Activated T-cell treated with anti-CD3 and anti-CD28 coated beads, Interleukin-2, amount 50 U/mL, for 1 hour (primary cell): ENCODE data around the gene EIF2S3B.
"Not testable (repeated sequence)": the region's sequence is repeated elsewhere in the genome, so short reads cannot be mapped to it uniquely, and the experiment has no call there.

ENCODE experiments used
- DNase-seq: peaks from one replicate; pipeline ENCODE4 v3.0.0-alpha.2; 2020

Gene EIF2S3B

GRCh38 chr12:10505620-10506019 lies at the start of gene EIF2S3B:
TSS of gene EIF2S3B (plus strand) at chr12:10505890. CDS start at chr12:10505903, 13 bp downstream.
- DNase-seq: no peak

DNA sequence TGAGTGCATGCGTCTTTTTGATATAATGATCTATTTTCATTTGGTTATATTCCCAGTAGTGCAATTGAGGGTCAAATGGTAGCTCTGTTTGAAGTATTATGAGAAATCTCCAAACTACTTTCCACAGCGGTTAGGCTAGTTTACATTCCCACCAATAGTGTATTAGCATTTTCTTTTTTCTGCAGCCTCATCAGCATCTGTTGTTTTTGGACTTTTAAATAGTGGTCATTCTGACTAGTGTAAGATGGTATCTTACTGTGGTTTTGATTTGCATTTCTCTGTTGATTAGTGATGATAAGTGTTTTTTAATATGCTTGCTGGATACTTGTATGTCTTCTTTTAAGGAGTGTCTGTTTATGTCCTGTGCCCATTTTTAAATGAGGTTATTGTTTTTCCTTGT lies 48.8 kb upstream of the EIF2S3B start:
- DNase-seq: no peak

DNA sequence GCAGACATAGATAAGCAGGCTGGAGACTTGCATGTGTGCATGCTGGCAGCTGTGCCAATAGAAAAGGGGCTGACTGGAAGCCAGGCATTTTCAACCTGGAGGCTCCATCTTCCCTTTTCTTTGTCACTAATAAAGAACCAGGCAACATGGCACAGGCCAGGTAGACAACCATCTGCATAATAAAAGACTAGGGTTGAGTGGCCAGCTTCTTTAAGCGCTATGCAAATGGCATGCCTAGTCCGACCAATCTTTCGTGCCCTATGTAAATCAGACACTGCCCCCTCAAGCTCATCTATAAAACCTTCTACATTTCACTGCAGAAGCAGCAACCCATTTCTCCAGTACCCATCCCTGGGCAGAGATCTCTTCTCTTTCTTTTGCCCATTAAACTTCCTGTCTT lies 47.9 kb upstream of the EIF2S3B start:
- no peak for DNase-seq

DNA sequence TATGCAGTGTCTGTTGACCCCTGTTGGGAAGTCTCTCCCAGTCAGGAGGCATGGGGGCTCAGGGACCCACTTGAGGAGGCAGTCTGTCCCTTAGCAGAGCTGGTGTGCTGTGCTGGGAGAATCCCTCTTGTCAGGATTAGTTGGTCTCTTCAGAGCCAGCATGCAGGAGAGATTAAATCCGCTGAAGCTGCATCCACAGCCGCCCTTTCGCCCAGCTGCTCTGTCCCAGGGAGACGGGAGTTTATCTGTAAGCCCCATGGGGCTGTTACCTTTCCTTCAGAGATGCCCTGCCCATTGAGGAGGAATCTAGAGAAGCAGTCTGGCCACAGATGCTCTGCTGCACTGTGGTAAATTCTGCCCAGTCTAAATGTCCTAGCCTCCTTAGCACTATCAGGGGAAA lies 39.4 kb upstream of the EIF2S3B start:
- no peak for DNase-seq

GRCh38 chr12:10469701-10470100 lies 36.0 kb upstream of the EIF2S3B start:
- no peak for DNase-seq

- DNase-seq: not testable (repeated sequence)
Observed at GRCh38 chr12:10472808-10473207, 32.9 kb upstream of the EIF2S3B start.

DNA sequence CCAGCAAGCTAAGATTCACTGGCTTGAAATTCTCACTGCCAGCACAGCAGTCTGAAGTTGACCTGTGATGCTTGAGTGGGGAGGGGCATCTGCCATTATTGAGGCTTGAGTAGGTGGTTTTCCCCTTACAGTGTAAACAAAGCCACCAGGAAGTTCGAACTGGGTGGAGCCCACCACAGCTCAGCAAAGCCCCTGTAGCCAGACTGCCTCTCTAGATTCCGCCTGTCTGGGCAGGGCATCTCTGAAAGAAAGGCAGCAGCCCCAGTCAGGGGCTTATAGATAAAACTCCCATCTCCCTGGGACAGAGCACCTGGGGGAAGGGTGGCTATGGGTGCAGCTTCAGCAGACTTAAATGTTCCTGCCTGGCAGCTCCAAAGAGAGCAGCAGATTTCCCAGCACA lies 23.8 kb upstream of the EIF2S3B start:
- DNase-seq: not testable (repeated sequence)

- DNase-seq: not testable (repeated sequence)
Observed at GRCh38 chr12:10487328-10487727, 18.4 kb upstream of the EIF2S3B start.

- no peak for DNase-seq
Observed at GRCh38 chr12:10491766-10492165, 13.9 kb upstream of the EIF2S3B start.

- peak; percentile 41 for DNase-seq
Observed at GRCh38 chr12:10497602-10498001, 8.1 kb upstream of the EIF2S3B start.

GRCh38 chr12:10498042-10498441 lies 7.6 kb upstream of the EIF2S3B start:
- no peak for DNase-seq

DNA sequence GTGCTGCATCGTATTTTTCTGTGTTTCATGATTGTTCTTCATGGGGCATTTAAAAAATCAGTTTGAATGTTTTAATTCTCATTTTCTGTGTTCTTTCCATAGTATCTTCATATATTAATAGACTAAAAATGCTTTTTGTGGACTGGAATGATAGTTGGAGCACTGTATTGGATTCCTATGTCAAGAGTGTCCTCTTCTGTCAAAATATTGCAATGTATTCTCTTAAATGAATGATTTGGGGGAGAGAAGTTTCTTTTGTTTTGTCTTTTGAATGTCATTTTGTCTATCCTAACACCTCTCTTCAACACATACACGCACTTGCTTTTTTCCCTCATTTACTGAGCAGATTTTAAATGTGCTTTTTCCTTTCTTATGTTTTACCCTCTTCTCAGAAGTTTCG lies 4.7 kb upstream of the EIF2S3B start:
- no peak for DNase-seq

DNA sequence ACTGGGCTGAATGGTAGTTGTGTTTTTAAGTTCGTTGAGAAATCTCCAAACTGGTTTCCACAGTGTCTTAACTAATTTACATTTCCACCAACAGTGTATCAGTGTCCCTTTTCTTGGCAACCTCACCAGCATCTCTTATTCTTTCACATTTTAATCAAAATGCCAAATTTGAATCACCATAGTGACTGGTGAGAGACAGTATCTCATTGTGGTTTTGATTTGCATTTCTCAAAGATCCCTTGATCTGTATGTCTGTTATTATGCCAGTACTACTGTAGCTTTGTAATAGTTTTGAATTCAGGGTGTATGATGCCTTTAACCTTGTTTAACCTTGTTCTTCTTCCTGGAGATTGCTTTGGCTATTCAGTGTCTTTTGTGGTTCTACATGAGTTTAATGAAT lies 2.2 kb upstream of the EIF2S3B start:
- DNase-seq: no peak

DNA sequence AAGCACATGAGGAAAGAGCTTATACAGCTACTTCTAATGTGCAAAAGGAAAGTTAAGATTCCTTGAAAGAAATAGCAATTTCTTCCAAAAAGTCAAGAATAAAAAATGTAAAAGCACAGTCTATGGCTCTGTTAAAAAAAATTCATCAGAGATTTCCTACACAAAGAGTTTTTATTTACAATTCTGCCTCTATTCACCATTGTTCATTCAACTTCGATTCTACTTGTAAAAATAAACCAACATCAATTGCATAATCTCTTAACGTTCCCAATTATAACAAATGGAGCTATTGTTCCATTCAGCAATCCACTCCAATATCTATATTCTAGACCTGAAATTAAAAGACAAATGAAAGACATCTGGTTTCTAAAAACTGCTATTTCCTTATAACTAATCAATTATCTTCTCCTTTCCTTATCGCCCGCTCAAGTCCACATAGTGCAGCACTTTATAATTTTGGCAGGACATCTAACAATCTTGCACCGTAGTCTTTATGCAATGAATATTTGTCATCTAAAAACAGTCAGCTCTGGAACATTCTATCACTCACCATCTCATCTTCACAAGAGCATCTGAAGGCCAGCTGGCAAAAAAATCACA lies 6.2 kb downstream of the EIF2S3B start:
- no peak for DNase-seq

GRCh38 chr12:10512798-10513197 lies 7.1 kb downstream of the EIF2S3B start:
- DNase-seq: no peak

- DNase-seq: no peak
Observed at GRCh38 chr12:10521555-10521954, 15.9 kb downstream of the EIF2S3B start.

GRCh38 chr12:10528174-10528953 lies 22.7 kb downstream of the EIF2S3B start:
- no peak for DNase-seq

- DNase-seq: no peak
Observed at GRCh38 chr12:10529603-10530002, 23.9 kb downstream of the EIF2S3B start.

- no peak for DNase-seq
Observed at GRCh38 chr12:10537721-10538120, 32.0 kb downstream of the EIF2S3B start.

DNA sequence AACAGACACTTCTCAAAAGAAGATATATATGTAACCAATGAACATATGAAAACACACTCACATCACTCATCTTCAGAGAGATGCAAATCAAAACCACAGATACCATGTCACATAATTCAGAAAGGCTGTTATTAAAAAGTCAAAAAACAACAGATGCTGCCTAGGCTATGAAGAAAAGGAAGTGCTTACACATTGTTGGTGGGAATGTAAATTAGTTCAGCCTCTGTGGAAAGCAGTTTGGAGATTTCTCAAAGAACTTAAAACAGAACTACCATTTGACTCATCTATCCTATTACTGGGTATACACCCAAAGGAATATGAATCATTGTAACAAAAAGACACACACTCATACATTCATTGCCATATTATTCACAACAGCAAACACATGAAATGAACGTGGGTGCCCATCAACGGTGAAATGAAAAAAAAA lies 35.1 kb downstream of the EIF2S3B start:
- DNase-seq: no peak

DNA sequence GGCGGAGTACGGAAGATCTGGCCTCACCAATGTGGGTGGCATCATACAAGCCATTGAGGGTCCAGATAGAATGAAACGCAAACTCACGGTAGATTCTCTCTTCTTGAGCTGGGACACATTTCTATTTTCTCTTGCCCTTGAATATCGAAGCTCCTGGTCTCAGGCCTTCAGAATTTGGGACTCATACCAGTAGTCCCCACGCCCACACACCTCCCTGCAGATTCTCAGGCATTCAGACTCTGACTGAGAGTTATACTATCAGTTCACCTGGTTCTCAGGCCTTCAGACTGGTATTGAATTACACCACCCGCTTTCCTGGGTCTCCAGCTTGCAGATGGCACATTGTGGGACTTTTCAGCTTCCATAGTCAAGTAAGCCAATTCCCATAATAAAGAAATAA lies 37.8 kb downstream of the EIF2S3B start:
- no peak for DNase-seq

DNA sequence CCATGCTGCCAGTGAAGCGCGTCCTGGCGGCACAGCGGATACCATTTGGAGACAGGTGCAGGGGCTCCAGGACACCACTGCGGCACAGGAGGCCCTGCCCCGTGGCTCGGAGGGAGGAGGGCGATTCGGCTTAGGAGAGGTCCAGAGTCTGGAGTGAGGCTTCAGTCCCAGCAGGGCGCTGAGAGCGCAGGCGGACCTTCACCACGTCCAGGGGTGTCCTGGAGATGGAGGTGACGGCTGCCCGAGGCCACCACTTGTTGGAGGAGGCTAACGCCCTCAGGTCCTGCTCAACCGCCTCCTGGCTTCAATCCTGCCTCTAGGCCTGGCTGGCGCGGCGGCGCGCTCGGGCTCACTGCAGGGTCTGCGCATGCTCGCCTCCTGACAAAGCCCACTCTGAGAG lies 45.7 kb downstream of the EIF2S3B start:
- DNase-seq: no peak

DNA sequence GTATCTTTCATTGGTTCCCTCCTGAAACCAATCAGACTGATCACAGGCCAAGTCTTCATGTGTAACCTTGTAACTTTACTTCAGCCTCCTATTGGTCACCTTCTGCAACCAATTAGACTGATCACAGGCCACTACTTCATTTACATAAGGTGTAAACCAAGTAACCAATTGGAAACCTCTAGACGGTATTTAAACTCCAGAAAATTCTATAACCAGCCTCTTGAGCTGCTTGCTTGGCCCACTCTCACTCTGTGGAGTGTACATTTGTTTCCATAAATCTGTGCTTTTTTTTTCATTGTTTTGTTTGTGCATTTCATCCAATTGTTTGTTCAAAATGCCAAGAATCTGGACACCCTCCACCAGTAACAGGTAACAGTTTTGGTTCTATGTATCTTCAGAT lies 47.5 kb downstream of the EIF2S3B start:
- DNase-seq: no peak

DNA sequence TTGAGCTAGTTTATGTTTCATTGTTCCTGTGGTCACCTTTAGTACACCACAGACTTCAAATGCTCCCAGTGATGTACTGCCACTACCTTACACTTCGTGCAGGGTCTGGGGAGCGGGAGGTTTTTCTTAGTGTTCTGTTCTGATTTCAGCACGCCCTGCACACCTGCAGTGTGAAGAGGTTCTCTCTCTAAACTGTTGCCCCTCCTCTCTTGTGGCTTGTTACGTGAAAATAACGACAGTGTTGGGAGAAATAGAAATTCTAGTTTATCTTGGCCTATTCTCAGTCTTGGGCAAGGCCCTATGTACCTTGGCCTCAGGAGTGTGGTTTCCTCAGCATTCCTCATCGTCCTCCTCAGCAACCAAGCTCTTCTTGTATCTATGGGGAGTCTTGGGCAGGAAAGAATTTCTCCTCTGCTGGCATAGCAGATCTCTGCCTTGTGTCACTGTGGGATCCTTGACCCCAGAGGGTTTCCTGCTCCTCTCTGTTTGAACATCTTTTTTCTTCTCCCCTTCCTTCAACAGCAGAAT lies 48.6 kb downstream of the EIF2S3B start:
- DNase-seq: no peak
